Measurements from ENCODE around the gene ASAP2.

ASAP2 gene

DNA sequence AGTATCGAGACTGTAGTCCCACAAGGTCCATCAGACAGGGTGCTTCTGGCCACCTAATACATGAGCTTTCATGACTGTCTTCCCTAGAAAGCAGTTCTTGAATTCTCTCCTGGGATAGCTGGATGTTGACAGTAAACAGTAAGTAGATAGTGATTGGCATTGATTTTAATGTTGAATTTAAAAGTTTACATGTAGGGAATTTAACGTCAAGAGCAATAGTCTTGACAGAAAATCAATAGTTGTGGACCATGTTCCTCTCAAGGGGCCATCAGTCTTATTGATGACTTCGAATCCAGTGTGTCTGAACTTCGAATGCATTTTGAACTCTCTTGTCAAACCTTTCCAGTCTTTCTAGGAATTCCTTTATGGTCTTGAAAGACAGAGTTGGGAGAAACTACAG is 152.9 kb downstream of the ASAP2 start:
- no peak for DNase-seq

- no peak for DNase-seq
Measured at GRCh38 chr2:9360110-9360509, 153.5 kb downstream of the ASAP2 start.

DNA sequence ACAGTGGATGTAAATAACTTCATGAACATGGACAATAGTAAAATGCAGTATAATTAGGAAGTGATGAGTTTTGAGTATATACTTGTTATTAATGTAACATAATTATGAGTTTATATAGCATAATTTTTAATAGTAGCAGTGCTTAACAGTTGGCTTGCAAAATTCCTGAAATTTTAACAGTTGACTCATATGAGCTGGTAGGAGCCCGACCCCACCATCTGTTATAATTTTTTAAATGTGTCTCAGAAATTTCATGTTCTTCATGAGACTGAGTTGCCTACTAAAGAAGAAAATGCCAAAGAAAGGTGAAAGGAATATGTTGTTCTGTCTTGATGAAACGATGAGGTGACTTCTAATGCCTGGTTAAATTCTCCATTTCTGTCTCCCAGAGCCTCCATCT is 154.1 kb downstream of the ASAP2 start:
- DNase-seq = no peak

DNA sequence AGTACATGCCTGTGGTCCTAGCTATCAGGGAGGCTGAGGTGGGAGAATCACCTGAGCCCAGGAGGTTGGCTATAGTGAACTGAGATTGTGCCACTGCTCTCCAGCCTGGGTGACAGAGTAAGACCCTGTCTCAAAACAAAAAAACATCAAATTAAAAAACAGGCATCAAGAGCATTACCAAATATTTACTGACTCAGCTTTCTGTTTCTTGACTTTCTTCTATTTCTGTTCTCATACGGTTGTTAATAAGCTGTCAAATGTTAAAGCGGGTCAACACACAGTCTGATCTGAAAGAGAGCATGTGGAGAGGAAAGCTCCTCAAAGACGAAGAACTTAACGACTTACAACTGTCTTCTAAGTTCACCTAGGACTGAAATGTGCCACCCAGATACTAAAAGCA is 157.8 kb downstream of the ASAP2 start:
- DNase-seq = no peak

GRCh38 chr2:9364791-9365497 is 158.3 kb downstream of the ASAP2 start:
- no peak for DNase-seq

- no peak for DNase-seq
Measured at GRCh38 chr2:9365498-9366019, 158.9 kb downstream of the ASAP2 start.

GRCh38 chr2:9366026-9366425 is 159.4 kb downstream of the ASAP2 start:
- no peak for DNase-seq

DNA sequence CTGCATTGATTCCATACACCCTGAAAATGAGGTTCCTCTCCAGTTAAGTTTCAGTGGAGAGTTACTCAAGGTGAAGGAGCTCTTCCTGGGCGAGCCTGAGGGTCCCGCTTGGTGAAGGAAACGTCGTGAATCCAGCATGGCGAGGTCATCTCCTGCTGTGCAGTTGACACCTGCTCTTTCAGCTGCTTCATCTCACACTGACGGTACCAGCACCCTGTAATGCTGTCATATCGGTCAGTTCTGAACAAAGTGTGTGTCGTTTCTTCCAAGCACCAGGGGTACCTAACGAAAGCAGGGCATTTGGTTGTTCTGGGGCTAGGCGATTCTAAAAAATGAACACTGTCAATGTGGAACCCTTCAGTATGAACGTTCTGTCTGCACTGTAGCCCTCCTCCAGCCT is 164.1 kb downstream of the ASAP2 start:
- DNase-seq = no peak

GRCh38 chr2:9373047-9373446 is 166.4 kb downstream of the ASAP2 start:
- no peak for DNase-seq

- DNase-seq = no peak
Measured at GRCh38 chr2:9373476-9373875, 166.9 kb downstream of the ASAP2 start.

DNA sequence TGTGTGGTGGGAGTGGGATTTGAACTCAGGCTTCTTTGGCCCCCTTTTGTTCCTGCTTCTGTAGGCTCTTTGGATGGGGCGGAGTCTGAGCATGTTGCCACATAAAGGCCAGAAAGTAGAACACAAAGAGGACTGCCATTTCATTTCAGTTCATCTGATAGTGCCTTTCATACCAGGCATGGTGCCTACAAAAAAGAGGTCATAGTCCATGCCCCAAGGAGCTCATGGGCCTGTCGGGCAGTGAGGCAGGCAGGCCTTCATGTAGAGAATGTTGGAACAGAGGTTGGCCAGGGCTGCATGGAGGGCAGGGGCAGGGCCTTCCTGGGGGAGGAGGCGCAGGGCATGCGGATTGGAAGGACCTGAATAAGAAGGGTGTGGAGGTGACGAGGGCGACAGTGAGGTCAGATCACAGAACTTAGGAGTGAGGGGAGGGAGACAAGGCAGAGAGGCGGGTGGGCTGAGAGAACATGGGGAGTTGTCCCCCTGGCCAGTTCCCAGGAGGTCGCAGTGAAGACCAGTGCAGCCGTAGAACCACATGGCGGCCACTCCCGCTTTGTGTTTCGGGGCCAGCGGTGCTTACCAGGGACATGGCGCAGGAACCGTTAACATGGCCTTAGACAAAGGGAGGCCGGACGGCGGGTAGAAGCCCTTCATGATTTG is 167.6 kb downstream of the ASAP2 start:
- no peak for DNase-seq

DNA sequence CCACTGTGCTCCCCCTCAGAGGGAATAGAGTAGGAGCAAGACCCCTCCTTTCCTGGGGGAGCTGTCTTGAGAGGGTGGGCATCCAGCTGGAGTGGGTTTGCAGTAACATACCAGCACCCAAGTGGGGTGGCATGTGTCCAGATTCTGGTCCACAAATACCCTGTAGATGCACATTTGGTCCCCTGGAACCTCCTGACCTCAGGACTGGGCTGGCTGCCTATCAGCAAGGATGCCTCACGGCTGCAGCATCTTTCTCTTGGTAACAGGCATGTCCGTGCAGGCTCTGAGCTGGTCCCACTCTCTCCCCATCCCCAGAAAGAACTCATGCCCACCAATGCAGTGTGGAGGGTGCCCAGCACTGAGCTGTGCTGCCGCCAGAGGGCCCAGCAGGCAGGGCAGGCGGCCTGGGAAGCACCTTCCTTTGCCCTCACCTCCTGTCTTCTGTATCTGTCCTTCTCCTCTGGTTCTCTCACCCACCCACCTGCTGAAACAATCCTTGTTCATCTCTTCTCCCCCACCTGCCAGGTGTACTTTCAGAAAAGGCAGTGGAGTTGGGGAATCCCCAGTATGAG is 169.3 kb downstream of the ASAP2 start:
- DNase-seq = no peak

DNA sequence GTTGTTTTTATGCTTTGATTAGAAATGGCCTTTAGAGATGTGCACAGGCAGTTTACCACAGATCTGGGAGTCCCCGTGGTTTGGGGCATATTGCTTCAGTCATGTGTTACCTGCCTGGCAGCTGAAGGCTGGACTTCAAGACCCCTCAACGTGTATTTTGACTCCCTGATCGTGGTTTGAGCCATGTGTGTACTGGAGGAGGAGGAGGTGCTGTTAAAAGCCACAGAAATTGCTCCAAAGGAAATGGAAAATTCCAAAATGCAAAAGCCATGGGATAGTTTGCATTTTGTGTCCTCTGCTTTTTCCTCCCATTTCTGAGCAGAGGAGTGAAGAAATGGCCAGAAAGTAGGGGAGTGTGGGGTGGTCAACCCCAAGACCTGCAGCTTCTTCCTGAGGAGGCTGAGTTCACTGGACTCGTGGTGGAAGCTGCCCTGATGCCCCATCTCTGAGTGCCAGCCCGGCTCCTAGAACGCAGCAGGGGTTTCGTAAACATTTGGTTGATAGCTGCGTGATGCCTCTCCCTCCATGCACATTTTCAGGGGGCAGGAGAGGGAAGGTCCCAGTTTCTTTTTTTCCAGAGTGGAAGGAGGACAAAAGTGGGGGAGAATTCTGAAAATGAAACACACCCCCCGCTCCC is 171.0 kb downstream of the ASAP2 start:
- no peak for DNase-seq

- no peak for DNase-seq
Measured at GRCh38 chr2:9378433-9379390, 172.1 kb downstream of the ASAP2 start.

GRCh38 chr2:9379391-9379755 is 172.8 kb downstream of the ASAP2 start:
- DNase-seq = no peak

- no peak for DNase-seq
Measured at GRCh38 chr2:9380702-9381628, 174.4 kb downstream of the ASAP2 start.

GRCh38 chr2:9382604-9383235 is 176.1 kb downstream of the ASAP2 start:
- no peak for DNase-seq

DNA sequence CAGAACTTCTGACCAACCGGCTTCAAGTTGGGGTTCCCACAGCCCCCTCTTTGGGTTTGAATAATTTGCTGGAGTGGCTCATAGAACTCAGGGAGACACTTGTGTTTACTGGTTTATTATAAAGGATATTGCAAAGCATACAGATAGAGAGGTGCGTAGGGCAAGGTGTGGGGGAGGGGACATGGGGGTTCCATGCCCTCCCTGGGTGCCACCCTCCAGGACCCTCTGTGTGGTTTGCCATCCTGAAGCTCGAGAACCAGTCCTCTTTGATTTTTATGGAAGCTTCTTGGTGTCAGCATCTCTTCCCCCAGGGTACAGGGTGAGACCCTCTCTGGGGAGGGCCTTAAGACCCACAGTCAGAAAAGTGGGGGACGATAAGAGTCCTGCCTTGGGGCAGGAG is 177.9 kb downstream of the ASAP2 start:
- no peak for DNase-seq

DNA sequence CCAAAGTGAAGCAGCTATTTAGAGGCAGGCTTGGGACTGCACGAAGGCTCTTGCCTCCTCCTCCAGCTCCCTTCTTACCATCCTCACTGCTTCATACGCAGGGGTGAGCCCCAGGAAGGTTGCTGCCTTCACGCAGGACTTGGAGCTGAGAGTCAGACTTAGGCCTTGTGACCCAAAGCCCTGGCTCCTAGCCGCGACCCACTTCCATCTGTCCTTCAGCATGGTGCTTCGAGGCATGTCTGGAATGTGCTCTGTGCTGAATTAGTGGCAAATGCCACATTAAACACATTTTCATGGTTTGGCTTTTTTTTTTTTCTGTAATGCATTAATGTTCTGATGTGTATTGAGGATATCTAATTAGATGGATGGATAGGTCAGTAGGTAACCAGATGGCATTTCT is 179.2 kb downstream of the ASAP2 start:
- DNase-seq = no peak

DNA sequence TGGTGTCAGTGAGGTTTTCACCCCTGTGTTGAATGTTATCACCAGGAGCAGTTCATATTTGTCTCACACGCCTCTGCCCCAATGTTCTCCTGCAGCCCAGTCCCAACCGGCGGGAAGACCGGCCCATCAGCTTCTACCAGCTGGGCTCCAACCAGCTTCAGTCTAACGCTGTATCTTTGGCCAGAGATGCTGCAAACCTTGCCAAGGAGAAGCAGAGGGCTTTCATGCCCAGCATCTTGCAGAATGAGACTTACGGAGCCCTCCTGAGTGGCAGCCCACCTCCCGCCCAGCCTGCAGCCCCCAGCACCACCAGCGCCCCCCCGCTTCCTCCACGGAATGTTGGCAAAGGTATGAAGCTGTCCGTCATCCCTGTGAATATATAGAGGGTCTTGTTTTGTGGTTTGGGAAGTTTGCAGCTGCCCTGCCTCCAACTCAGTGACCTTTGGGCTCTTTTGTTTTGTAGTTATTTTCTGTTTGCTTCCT is 181.6 kb downstream of the ASAP2 start:
- DNase-seq = no peak

Data from stimulated activated CD4-positive, alpha-beta T cell treated with anti-CD3 and anti-CD28 coated beads, Interleukin-4, amount 100 ng/mL, for 1 hour (primary cell).